ENCODE measurements around the gene LMTK2. TPM values are rescaled to one million over a fixed set of nuclear protein-coding genes. Genes with fewer than 3 reads are reported as not detected.

Gene LMTK2
- total RNA-seq, 2 experiments from 2014 or later: 10.0 to 17.5 TPM

GRCh38 chr7:98165827-98166667, 59.4 kb downstream of the LMTK2 start:
- no TSS peak for BruUV-seq (replicated peaks)
- CTCF ChIA-PET (ENCODE audit: unreplicated experiment): interaction anchor here (0.5 to 1.2 kb wide), 3 partner anchors 27 to 144 kb away, joined by 3 to 4 read pairs (median 3); no protein-coding TSS in a partner anchor
- peak; percentile 53 for DNase-seq (ENCODE audit: low spot score)

GRCh38 chr7:98166668-98166970, 60.0 kb downstream of the LMTK2 start:
- Histone ChIP-seq H3K9me2 (ENCODE audit: insufficient read depth, low read length) (no peaks in the 10 kb centered on the region), H3K36me3 (ENCODE audit: insufficient read depth, low read length) (peaks cover under 1% of the 10 kb centered on the region; the same call in 1 of the 2 replicates), H3K9me3 (ENCODE audit: low read length) (no peaks in the 10 kb centered on the region), H3K4me1 (ENCODE audit: insufficient read depth, low read length, poor library complexity, severe bottlenecking) (peaks cover 3% of the 10 kb centered on the region), H3K27ac (ENCODE audit: low read depth, low read length, poor library complexity, severe bottlenecking) (no peak overlapping the region), H3K79me2 (ENCODE audit: insufficient read depth, low read depth, low read length) (no peaks in the 10 kb centered on the region), H2AFZ (ENCODE audit: low read length) (no peak overlapping the region), H3K4me3 (ENCODE audit: low read depth, low read length, poor library complexity, severe bottlenecking) (no peak overlapping the region), H3K4me2 (ENCODE audit: low read length) (no peak overlapping the region), H4K20me1 (ENCODE audit: insufficient read depth, low read length) (no peaks in the 10 kb centered on the region)
- ChIA-PET POLR2A (interaction anchor here (0.7 kb wide), 1 partner anchor 144 kb away, joined by 3 read pairs; no protein-coding TSS in a partner anchor), CTCF (ENCODE audit: unreplicated experiment) (interaction anchor here (0.5 to 1.0 kb wide), 3 partner anchors 28 to 92 kb away, joined by 3 to 4 read pairs (median 3); no protein-coding TSS in a partner anchor)
- DNase-seq (ENCODE audit: low spot score): no peak
- TF ChIP-seq CTCF (conservative IDR thresholded peaks at IDR 0.05; ENCODE audit: low read length): no peak
- TF ChIP-seq EZH2phosphoT487 (IDR thresholded peaks at IDR 0.05; ENCODE audit: borderline replicate concordance, low read depth, low read length): no peak
- intact Hi-C loops (cut with micrococcal nuclease; ENCODE audit: unreplicated experiment): loop anchor here (1.0 to 5.0 kb wide), 3 partner anchors 60 to 145 kb away; partner anchors contain the start of gene LMTK2
- no TSS peak for BruUV-seq (replicated peaks)

More at GRCh38 chr7:98165827-98166667, 59.4 kb downstream of the LMTK2 start:
- H3K9me2 ChIP-seq (ENCODE audit: insufficient read depth, low read length): no peaks in the 10 kb centered on the region
- no peaks in the 10 kb centered on the region for H3K9me3 ChIP-seq (ENCODE audit: low read length)
- intact Hi-C loops (cut with micrococcal nuclease; ENCODE audit: unreplicated experiment): loop anchor here (1.0 to 5.0 kb wide), 3 partner anchors 60 to 145 kb away; partner anchors contain the start of gene LMTK2
- peaks cover 3% of the 10 kb centered on the region; the same call in 1 of the 2 replicates for H3K36me3 ChIP-seq (ENCODE audit: insufficient read depth, low read length)
- H3K79me2 ChIP-seq (ENCODE audit: insufficient read depth, low read depth, low read length): no peaks in the 10 kb centered on the region
- peaks cover 3% of the 10 kb centered on the region for H3K4me1 ChIP-seq (ENCODE audit: insufficient read depth, low read length, poor library complexity, severe bottlenecking)
- no peak overlapping the region for H3K4me3 ChIP-seq (ENCODE audit: low read depth, low read length, poor library complexity, severe bottlenecking)
- TF ChIP-seq EZH2phosphoT487 (IDR thresholded peaks at IDR 0.05; ENCODE audit: borderline replicate concordance, low read depth, low read length) (no peak), CTCF (conservative IDR thresholded peaks at IDR 0.05; ENCODE audit: low read length) (peak; percentile 86)
- H2AFZ ChIP-seq (ENCODE audit: low read length): no peak overlapping the region
- no peak overlapping the region for H3K4me2 ChIP-seq (ENCODE audit: low read length)
- H4K20me1 ChIP-seq (ENCODE audit: insufficient read depth, low read length): no peaks in the 10 kb centered on the region; the same call in 1 of the 2 replicates
- POLR2A ChIA-PET: interaction anchor here (0.7 kb wide), 1 partner anchor 144 kb away, joined by 3 read pairs; no protein-coding TSS in a partner anchor
- H3K27ac ChIP-seq (ENCODE audit: low read depth, low read length, poor library complexity, severe bottlenecking): no peak overlapping the region

Measured in OCI-LY7 (cell line).